Left forelimb (tissue), 1 donor: ENCODE data around the gene ERC2.

ENCODE experiments used
- DNase-seq: peaks from one replicate; pipeline ENCODE4 v3.0.0-alpha.2; 2018; ENCODE audit warnings: low spot score

Gene ERC2

DNA sequence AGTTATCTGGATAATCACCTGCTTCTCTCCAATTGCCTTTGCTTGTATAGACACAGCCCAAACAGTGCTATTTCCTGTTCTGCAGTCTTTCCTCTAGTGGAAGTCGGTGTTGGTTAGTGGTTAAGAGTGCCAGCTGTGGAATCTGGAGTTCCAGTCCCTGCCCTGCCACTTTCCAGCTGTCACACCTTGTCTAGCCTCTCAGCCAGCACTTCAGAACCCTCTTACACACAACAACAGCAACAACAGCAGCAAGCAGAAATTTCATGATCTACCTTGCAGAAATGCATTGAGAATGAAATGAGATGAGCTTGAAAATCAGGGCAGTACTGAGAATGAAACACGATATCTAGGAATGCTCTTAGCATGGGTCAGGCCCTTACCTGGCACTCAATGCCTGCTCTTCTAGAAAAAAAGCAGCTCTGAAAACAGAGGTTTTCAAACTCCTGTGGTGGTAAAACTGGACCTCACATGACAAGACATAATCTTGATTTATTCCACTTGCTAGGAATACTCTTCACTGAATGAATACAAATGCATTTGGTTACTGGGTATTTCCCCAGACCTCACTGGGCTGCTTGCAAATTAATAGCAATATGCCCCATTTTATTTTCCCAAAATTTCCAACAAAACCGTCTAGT is 977.9 kb downstream of the ERC2 start:
- DNase-seq: no peak

DNA sequence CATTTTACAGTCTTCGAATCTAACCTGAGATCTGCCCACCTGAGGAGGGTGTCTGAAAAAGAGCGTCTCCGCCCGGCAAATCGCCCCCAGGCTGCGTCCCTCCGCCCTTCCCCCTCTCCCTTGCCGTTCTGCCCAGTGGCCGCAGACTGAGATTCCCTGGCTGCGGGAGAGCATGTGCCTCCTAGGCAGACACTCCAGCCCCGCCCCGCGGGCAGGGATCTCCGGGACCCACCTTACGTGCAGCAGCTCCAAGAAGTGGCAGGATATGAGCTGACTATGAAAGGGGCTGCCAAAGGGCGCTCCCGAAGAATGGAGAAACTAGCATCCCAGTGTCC is 978.5 kb downstream of the ERC2 start:
- no peak for DNase-seq

DNA sequence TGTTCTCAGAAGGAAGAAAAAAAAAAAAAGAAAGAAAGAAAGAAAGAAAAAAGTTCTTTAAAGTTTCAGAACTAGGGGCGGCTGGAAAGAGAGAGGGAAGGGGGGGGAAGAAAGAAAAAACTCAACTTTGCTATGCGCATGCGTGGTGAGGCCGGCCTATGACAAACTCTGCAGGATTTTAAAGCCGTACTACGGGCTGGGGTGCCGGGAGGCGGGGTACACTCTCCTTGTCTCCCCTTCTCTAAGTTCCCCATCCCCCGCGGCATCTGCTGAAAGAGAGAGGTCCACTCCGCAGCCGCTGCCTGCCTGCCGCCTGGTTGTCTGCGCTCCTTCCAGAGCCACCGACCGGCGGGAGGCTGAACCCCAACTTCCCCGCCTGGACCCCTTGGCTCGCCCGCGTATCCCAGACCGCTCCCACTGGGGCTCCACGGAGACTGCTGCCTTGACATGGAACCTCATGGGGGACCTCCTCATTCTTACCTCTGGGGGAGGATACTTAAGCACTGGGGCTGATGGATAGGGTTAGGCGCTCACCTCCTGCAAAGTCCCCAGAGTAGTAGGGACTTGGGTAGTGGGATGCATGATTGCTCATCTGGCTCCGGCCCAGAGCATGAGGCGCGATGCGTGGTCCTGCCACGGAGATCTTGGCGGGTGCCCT is 979.7 kb downstream of the ERC2 start:
- peak; percentile 85 for DNase-seq

DNA sequence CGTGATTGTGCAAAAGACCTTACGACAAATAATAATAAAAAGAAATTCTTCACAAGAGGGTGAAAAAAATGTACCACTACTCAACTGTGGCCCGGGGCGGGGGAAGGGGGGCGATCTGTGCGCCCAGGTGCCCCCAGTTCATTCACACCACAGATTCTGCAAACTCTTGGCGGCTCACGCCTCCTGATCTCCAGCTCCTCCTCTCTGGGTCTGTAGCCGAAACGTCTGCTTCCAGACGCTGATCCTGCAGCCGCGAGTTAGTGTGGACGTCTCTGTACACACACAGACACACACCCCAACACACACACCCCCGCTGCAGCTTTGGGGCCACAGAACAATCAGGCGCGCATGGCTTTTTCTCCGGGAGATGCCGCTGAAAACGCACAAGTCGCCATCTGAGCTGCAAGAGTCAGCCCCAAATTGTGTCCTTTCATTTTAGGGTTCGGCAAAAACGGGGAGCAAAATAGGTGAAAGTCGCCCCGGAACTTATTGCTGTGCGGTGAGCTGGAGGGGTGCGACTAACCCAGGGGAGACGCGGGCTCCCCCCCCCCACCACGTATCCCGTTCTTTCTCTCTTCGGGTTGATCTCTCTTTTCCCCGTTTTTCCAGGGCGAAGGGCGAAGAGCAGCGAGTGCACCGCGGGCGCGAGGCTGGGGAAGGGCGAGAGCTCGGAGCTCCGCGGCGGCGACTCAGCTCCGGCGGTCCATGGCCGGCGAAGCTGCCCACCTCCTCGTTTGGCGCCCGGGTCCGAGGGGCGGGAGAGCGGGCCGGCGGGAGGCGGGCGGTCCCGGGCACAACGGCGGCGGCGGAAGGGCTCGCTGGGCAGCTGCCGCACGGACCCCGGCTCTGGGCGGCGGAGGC is 980.7 kb downstream of the ERC2 start:
- DNase-seq: no peak

DNA sequence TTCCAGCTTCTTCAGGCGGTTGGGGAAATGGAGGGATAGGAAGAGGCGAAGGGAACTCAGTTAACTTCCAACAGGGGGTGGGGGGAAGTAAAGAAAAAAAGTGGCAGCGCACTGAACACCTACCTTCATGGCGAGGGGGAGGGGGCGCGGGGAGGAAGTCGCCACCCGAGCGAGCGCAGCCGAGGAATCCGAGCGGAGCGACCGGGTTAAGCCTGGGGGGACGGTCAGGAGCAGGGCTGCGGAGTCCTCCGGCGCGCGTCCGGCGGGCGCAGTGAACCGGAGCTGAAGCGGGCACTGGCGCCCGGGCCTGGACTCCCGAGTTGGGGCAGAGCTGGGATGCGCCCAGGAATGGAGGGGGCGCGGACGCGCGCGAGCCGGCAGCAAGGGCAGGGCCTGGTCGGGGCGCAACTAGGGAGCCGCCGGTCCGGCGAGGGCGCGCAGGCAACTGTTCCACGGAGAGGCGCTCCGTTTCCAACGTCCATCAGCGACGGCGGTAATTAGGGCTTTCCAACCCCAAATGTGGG is 981.3 kb downstream of the ERC2 start, which contains the start of gene WNT5A:
WNT5A (minus strand) TSS at position 450 of the 524 bp plus-strand sequence; CDS start at position 129, 321 bp downstream.
- no peak for DNase-seq

DNA sequence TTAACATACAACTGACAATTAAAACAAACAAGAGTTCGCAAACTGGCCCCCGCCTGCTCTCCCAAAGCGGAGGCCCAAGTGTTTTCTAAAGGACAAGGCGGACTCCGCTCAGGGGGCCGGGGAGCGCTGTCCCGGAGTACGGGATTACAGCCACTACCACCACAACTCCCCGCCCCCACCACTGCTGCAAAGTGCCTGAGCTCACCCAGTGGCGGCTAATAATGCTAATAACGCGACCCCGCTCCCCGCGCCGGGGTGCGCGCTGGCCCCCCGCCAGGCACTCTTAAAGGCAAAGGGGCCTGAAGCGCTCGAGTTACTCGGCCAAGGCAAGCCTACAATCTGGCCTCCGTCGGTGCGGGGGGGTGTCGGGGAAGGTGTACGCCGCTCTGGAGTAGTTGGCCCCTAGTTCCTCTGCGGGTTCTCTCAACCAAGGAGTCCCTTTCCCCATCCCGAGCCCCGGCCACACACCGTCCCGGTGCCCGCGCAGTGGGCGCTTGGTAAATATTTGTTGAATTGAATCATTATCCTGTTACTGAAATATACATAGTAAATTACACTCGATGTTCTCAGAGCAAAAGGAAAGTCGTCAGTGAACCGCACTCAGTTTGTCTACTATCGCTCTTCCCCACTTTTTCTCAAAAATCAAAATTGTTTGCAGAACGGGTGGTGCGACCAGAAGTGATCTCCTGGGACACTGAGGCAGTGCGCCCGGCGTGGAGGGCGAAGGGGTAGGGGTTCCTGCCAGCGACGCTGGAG is 982.0 kb downstream of the ERC2 start:
- peak; percentile 84 for DNase-seq

DNA sequence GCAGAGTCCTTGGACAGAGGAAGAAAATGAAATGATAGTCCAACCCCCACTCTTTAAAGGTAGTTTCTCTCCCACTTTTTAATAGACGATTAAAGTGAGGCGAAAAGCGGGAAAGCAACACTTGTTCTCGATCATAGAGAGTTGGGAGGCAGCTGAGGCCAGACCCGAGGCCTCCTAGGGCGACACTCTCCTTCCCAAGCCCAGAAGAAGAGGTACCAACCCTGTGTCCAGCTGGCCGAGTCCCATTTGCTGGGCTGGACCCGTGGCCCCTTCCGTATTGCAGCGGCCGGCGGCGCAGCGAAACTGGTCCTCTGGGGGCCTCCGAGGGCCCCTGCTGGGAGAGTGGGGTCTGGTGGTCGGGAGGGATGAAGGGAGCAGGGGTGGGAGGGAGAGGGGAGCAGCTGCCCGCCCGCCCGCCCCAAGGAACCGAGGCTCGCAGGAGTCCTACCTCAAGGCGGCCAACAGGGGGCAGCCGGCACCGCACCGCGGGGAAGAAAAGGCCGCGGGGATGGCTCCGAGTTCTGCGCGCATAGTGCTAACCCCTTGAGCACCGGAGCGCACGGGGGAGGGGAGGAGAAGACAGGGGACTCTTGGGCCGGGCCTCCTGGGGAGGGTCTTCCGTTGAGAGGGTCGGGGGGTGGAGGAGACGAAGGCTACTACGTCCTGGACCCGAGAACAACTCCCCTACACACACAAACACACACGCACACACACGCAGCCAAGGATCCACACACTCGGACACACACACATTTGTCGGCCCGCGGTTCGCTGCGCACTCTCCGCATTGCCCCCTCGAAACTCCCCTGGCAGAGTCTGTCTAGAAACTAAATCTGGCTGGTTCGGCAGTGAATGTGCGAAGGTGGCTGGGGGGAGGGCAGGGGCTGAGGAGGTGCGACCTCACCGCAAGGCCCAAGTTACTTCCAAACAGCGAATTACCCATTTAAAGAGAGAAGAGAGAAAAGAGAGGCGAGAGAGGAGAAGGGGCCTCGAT is 983.2 kb downstream of the ERC2 start:
- DNase-seq: peak; percentile 93

DNA sequence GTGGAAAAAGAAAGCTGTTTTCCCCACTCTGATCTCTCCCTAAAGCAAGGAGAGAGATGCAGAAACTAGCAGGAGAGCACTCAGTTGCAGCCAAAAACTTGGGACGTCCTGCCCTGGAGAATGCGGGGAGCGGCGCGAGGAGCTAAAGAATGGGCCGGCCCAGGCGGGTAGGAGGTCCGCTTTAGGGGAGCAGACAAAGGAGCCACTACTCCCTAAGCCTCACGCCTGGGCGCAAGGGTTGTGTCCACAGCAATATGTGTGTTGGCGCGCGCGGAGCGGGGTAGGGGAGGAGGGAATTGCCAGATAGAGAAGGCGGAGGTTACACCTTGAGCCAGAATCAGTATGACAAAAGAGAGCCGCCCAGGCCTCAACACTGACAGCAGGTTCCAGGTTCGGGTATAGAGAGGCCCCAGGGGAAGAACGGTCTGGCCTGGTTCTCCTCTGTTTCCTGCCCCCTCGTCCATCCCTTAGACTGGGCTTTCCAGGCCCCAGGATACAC is 984.0 kb downstream of the ERC2 start:
- DNase-seq: no peak

DNA sequence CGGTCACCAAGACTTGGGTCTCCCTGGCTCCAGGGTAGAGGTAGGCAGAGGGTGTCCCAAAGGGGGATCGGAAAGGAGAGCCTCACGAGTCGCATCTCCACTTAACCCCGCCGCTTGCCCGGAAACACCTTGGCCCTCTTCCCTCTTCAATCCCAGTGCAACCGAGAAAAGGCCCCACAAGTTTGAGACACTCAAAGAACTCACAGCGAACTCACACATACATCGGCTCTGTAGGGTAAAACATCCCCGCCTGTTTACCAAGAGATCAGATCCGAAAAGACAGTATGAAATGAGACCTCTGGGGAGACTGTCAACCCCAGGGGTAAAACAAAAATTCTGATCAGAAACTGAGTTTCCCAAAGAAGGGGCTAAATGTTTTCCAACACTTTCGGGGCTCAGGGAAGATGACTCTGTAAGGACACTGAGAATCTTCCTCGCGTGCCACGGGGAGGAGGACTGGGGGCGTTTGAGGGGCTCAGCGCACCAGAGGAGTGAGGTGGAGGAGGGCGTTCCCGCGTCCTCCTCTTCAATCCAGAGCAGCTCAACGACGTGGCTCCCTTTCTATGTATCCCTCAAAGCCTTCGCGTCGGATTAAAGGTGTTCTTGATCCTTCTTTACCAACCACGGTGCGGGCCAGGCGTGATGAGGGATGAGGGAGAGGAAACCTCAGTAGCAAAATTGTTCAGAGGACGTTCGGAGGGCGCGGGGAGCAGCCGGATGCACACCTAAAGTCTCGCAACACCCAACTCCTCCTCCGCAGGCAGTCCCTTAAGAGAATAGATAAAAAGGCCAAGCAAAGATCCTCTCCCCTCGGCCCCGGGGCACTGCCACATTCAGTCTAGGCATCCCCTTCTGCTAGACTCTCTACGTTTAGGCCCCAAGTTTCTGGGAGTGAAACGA is 984.8 kb downstream of the ERC2 start:
- DNase-seq: no peak

DNA sequence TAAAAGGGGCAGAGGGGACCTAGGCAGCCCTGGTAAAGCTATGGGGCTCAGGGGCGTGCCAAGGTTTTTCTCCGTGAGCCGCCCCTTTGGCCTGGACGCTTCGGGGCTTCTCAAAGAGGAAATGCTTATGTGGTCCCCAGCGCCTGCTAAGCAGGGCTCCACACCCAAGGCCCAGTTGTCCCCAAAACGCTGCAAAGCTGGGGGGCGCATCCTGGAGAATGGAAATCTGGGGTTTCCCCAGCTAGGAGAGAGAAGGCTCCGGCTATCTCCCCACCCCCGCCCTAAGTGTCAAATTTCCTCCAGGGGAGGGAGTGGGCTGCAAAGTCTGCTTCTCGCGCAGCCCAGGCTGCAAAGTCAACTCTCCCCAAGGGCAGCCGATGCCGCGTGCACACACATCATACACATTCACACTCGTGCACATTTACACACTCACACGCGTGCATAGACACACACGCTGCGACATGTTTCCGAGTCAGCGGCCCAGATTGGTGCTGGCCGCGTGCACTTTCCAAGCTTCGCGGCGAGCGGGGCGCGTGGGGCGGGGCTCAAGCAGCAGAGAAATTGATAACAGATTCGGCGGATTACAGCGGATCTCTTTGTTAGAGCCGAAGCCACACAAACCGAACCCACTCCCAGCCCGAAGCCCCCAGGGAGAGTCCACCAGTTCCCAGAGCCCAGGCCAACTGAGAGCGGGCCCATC is 985.6 kb downstream of the ERC2 start:
- no peak for DNase-seq

DNA sequence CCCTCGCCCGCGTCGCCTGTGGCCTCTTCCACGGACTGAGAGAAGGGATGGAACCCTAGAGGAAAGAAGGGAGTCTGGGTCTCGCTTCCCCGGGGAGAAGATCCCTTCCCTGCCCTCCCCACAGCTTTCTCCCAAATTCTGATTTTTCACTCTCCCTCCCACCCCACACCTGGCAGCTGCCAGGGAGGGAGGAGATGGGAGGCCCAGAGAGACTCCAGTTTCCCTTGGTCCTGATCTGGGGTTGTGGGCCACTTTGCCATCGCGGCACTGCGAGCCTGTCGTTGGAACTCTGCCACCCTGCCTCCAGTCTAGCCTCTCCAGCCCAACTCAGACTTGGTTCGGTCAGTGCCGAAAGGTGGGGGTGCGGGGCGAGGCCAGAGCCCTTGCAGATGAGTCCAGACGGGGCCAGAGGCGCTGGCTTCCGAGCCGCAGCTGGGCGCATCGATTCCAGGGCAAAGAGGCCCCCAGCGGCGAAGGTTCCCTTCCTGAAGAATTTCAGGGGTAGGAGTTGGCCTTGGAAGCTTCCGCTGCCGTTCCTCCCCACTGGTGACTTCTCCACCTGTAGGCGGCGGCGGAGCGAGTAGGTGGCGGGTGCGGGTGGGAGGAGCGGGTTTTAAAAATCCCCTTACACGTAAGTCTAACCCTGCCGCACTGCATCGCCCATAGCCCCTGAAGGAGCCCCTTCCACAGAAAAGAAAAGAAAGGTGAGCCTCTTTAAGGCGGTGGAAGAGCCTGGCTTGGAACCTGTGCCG is 986.3 kb downstream of the ERC2 start:
- no peak for DNase-seq

DNA sequence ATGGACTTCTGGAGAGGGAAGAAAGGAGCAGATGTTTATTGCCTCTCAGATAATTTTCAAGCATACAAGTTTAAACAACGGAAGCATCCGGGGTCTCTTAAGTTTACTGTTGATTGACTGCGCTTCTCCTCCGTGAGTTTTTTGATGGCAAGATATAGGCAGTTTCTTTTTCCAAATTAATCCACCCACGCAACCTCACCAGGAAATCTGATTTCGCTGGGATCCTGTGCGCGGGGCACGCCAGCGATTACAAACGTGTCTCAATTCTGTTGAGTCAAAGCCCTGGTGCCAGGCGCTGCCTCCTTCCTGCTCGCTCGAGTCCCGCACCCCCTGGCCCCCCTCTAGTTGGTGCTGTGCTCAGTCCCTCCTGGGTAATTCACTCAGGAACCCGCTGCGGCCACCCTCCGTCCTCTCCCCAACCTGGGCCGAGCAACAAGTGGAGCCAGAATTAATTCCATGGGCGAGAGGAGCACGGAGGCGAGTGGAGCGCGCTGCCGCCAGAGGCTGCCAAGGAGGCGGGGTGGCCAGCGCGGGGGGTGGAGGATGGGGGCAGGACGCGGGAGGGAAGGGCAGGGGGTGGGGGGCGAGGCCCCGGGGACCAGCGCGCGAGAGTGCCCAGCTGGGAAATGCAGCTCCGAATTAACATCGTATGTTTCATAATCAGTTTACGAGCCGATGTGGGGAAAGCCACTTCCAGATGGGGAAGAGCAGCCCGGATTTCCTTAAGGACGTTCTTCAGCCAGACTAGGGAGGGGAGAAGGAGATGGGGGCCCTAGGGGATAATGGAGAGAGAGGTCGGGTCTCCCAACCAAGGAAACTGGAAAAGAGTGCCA is 987.1 kb downstream of the ERC2 start:
- DNase-seq: no peak

DNA sequence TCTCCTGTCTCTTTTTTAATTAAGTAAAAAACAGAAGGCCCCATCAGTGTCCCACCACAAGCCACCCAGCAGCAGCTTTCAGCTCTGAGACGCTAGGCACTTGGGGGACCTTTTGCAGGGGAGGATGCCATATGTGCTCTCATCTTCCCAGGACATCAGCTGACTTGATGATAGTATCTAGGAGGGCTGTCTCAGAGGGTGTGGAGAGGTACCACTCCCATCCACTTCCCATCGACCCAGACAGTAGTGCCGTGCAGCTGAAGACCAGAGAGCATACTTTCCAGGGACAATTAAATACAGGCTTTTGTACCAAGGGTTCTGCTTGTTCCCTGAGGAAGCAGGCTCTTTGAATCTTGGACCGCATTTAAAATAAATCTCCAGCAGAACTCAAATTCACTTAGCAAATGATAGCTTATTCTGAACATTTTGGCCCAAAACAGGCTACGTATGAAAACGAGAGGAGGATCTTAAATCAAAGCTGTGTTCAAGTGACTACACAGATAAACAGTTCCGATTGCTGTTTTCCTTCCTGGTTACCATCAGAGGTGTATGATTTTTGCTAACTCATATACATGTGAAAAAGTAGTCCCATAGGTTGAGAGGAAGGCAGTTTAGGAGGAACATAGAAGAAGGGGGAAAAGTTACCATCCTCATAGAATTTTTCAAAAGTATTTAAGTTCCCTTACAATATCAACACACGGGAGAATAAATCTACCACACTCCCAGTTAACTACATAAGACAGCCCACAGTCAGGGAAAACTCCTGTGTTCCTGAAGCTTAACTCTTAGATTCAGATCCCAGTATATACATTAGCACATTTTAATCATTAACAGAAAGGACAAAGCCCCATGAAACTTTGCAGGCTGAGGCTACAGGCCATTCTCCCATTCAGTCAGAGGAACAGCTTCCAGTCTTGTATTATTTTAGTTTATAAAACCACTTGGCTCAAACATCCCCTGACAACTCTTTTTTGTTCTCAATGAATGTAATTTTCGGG is 990.7 kb downstream of the ERC2 start:
- no peak for DNase-seq

DNA sequence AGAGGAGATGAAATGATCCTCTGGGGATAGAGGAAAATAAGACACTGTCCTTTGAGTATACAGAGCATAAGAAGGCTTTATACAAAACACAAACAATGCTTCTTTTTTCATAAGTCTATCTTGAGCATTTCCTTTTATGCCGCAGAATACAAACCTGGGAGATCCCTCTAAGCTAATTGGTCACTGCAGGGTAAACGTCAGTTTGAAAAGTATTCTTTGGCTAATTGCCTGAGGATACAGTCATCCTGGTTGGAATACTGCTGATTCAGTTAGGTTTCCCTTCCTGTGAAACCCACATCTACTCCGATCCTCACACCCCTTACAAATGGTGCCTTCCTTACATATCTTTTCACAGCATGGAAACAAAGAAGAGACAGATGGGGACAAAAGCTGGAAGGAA is 991.8 kb downstream of the ERC2 start:
- no peak for DNase-seq

DNA sequence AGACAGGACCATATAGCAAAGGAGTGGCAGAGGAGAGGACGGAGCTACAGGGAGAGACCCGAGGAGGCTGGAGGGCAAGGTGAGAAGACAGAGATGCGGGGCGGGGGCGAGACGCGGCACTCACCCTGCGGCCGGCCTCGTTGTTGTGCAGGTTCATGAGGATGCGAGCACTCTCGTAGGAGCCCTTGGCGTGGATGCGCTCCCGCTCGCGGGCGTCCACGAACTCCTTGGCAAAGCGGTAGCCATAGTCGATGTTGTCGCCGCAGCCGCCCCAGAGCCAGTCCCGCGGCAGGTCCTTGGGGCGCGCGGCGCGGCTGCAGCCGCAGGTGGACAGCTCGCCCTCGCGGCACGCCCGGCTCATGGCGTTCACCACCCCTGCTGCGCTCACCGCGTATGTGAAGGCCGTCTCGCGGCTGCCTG is 994.0 kb downstream of the ERC2 start:
- no peak for DNase-seq

DNA sequence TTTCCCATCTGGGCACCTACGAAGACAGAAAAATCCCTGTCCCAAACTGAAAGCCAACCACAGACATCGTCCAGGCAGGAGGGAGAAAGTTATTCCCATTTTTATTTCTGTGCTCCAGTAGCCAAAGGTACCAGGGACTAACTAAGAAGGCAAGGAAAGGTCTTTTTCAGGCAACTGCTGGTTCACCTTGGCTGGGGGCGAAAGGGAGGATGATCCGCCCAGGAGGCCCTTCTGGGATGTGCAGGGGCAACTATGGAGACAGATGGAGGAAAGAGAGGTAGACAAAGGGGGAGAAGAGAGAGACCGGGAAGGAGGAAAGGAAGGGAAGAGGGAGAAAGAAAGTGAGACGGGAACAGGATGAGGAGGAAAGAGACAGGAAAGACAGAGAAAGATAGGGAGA is 994.5 kb downstream of the ERC2 start:
- DNase-seq: no peak
